GM12892 (cell line): Measurements from ENCODE around the gene NRL.

ENCODE experiments used
- POLR2A ChIP-seq: IDR thresholded peaks from 2 replicates; pipeline ENCODE4 v1.6.1; 2011; ENCODE audit warnings: low read depth, low read length, control low read depth
- TAF1 ChIP-seq: IDR thresholded peaks from 2 replicates; pipeline ENCODE4 v1.6.1; 2011; ENCODE audit warnings: low read depth, mild to moderate bottlenecking, control low read depth, low read length, borderline replicate concordance

- TF ChIP-seq POLR2A (no peak), TAF1 (no peak)
These were observed 56.9 kb downstream of the NRL start for GRCh38 chr14:24057867-24058259.
